HG02588 (cell line): Measurements from ENCODE around the gene R3HDM2.
"Not testable (repeated sequence)": the region's sequence is repeated elsewhere in the genome, so short reads cannot be mapped to it uniquely, and the experiment has no call there.

Experiments used
- ATAC-seq: cut with Tn5 transposase; IDR thresholded peaks from one replicate; pipeline ENCODE4 v1.9.1; 2021; ENCODE audit warnings: mild to moderate bottlenecking, moderate library complexity; ENCODE audit not compliant: unreplicated experiment

The R3HDM2 gene

GRCh38 chr12:57429473-57430111, 1.3 kb downstream of the R3HDM2 start:
- ATAC-seq, result no peak

DNA sequence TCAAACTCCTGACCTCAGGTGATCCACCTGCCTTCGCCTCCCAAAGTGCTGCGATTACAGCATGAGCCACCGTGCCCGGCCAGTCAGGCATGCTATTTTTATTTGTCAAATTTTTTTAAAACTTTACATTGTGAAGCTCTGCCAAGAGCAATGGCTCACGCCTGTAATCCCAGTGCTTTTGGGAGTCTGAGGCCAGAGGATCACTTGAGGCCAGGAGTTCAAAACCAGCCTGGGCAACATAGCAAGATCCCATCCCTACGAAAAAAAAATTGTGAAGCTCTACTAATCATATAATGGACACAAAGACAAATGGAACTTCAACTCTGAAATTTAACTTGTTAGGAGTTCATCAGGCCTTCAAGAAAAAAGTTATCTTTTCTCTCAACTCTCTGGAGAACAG, 1.9 kb downstream of the R3HDM2 start:
- no peak for ATAC-seq

DNA sequence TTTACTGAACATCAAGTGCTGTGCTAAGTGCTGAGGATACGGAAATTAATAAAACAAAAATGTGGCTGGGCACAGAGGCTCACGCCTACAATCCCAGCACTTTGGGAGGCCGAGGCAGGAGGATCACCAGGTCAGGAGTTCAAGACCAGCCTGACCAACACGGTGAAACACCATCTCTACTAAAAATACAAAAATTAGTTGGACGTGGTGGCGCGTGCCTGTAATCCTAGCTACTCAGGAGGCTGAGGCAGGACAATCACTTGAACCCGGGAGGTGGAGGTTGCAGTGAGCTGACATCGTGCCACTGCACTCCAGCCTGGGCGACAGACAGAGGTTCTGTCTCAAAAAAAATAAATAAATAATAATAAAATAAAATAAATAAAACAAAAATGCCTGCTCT, 3.9 kb downstream of the R3HDM2 start:
- ATAC-seq, result not testable (repeated sequence)

GRCh38 chr12:57420482-57420881, 10.4 kb downstream of the R3HDM2 start:
- no peak for ATAC-seq

DNA sequence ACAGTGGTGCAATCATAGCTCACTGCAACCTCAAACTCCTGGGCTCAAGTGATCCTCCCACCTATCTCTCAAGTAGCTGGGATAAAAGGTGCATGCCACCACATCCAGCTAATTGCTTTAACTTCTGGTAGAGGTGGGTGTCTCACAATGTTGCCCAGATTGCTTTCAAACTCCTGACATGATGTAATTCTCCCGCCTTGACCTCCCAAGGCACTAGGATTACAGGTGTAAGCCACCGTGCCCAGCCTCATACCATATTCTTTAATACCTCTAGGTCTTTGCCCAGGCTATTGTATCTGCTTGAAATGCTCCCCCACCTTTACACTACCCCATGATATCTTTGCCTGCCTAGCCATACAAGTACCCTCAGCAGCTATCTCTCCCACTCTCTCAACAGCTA, 11.3 kb downstream of the R3HDM2 start:
- no peak for ATAC-seq

DNA sequence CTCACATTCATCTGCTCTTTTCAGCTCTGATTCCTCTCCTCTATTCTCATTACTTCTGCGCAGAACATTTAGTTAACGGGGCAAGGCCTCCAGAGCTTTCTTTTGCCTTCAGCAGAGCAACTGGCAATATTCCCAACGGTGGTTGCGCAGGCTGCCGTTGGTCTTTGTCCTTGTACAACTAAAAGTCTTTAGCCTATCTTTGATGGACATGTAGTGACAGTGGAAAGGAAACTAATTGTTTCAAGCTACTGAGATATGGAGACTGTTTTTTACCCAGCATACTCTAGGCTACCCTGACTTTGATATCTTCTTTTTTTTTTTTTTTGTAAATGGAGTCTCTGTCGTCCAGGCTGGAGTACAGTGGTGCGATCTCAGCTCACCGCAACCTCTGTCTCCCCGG, 12.6 kb downstream of the R3HDM2 start:
- no peak for ATAC-seq

GRCh38 chr12:57416039-57416996, 14.5 kb downstream of the R3HDM2 start:
- no peak for ATAC-seq

DNA sequence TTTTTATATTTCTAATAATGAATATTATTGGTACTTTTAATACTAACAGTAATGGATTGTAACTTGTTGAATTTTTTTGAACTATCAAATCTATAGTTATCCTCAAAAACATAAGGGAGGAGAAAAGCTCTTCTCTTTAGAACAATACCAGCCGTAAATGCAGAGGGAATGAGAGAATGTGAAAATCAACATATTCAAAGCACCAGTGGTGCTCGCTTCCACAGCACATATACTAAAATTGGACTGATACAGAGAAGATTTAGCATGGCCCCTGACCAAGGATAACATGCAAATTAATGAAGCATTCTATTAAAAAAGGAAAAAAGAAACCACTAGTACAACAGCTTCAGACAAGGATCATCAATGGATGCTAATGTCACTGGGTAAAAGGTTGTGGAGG, 15.8 kb downstream of the R3HDM2 start:
- ATAC-seq, result no peak

DNA sequence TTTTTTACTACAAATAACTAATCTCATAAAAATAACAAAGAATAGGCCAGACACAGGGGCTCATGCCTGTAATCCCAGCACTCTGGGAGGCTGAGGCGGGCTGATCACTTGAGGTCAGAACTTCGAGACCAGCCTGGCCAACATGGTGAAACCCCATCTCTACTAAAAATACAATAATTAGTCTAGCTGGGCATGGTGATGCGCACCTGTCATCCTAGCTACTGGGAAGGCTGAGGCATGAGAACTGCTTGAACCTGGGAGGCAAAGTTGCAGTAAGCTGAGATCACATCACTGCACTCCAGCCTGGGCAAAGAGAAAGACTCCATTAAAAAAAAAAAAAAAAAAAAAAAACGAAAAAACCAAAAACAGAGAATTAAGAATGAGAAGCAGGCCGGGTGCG, 16.7 kb downstream of the R3HDM2 start:
- ATAC-seq, result not testable (repeated sequence)

- no peak for ATAC-seq
Measured at GRCh38 chr12:57410534-57410933, 20.3 kb downstream of the R3HDM2 start.

DNA sequence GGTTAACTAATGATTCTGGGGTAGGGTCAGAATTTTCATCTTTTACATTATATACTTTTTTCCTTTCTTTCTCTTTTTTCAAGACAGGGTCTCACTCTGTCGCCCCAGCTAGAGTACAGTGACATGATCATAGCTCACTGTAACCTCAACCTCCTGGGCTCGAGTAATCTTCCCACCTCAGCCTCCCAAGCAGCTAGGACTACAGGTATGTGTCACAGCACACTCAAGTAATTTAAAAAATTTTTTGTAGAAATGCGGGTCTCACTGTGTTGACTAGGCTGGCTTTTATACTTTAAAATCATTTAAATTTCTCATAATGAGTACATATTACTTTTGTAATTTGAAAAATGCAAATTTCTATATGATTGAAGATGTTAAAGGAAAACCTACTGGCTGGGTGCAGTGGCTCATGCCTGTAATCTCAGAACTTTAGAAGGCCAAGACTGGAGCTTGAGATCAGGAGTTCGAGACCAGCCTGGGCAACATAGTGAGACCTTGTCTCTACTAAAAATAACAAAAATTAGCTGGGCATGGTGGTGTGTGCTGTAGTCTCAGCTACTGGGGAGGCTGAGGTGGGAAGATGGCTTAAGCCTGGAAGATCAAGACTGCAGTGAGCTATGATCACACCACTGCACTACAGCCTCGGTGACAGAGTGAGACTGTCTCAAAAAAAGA, 25.7 kb downstream of the R3HDM2 start:
- ATAC-seq, result no peak

GRCh38 chr12:57402156-57402555, 28.7 kb downstream of the R3HDM2 start:
- not testable (repeated sequence) for ATAC-seq

DNA sequence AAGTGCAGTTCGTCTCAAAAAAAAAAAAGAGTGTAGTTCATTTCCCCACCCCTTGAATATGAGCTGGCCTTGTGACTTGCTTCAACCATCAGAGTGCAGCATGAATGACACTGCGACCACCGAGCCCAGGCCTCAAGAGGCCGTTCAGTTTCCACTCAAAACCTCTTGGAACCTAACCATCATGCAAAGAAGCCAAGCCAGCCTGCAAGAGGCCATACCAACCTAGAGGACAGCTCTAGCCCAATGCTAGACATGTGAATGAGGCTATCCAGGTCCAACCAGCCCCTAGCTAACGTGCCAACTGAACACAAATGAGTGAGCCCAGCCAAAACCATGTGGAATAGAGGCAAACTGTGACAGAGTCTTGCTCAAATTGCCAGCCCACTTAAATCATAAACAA, 29.7 kb downstream of the R3HDM2 start:
- ATAC-seq, result no peak

GRCh38 chr12:57399718-57400463, 31.0 kb downstream of the R3HDM2 start:
- not testable (repeated sequence) for ATAC-seq

GRCh38 chr12:57397441-57397840, 33.4 kb downstream of the R3HDM2 start:
- ATAC-seq, result no peak

DNA sequence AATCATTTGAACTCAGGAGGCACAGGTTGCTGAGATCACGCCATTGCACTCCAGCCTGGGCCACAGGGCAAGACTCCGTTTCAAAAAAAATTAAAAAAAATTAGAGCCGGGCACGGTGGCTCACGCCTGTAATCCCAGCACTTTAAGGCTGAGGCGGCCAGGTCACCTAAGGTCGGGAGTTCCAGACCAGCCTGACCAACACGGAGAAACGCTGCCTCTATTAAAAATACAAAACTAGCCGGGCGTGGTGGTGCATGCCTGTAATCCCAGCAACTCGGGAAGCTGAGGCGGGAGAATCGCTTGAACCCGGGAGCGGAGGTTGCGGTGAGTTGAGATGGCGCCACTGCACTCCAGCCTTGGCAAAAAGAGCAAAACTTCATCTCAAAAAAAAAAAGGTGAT, 35.7 kb downstream of the R3HDM2 start:
- ATAC-seq, result no peak

DNA sequence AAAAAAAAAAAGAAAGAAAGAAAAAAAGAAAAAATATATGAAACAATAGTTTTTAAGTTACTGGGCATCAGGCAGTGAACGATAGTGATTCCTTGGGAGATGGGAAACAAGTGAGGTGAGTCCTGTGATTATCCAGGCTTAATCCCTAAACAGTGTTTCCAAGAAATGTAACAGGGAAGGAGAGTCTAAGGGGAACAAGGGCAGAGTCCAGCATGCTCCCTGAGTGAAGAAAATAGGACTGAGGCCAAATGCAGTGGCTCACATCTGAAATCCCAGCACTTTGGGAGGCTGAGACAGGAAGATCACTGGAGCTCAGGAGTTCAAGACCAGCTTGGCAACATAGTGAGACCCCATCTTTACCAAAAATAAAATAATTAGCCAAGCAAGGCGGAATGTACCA, 40.7 kb downstream of the R3HDM2 start:
- no peak for ATAC-seq

DNA sequence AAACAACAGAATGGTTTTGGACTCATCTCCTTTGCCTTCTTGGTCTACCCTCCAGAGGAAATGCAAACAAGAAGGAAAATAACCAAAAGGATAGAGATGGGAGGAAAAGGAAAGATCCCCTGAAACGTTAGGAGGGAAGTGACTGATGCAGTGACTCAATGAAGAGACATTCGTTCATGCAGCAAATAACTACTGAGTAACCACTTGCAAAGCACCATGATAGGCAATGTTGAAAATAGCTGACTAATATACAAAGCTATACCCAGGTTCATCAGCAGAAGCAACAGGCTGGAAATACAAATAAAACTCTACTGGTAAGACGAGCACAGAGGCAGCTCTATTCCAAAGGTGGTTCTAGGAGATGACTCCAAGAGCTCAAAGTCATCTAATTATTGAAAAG, 41.8 kb downstream of the R3HDM2 start:
- no peak for ATAC-seq

DNA sequence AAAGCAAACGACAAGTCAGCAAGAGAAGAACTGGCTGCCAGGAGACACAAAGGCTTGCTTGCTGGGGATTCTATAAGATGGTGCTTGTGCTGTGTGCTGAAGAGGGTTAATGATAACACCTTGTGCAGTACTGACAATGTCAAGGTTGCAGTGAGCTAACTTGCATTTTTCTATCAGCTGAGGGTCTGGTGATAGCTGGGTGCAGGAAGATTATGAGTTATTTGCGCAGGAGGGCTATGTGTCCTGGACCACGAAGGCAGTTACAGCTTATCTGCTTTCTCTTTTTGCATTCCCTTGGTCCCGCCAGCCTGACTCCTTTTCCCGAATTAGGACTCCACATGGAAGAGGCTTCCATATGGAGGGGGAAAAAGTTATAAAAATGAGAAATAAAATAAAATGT, 42.4 kb downstream of the R3HDM2 start:
- ATAC-seq, result no peak

DNA sequence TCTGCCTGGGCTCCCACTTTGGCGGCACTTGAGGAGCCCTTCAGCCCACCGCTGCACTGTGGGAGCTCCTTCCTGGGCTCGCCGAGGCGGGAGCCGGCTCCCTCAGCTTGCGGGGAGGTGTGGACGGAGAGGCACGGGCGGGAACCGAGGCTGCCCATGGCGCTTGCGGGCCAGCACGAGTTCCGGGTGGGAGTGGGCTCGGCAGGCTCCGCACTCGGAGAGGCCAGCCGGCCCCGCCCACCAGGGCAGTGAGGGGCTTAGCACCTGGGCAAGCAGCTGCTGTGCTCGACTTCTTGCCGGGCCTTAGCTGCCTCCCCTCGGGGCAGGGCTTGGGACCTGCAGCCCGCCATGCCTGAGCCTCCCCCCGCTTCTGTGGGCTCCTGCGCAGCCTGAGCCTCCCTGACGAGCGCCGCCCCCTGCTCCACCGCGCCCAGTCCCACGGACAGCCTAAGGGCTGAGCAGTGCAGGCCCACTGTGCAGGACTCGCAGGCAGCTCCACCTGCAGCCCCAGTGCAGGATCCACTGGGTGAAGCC, 44.6 kb downstream of the R3HDM2 start:
- ATAC-seq, result no peak

- no peak for ATAC-seq
Measured at GRCh38 chr12:57385586-57385985, 45.3 kb downstream of the R3HDM2 start.
